CD4-positive, alpha-beta T cell treated with Interleukin-15 for 1 hour (primary cell): ENCODE data around the gene EFCAB11.

Experiments
- DNase-seq: peaks from one replicate; pipeline ENCODE4 v3.0.0-alpha.2; 2020

Gene EFCAB11

GRCh38 chr14:89861630-89862029, 92.9 kb downstream of the EFCAB11 start:
- no peak for DNase-seq

GRCh38 chr14:89858089-89858488, 96.4 kb downstream of the EFCAB11 start:
- DNase-seq, result no peak

- no peak for DNase-seq
These were observed 97.6 kb downstream of the EFCAB11 start for GRCh38 chr14:89856871-89857345.

GRCh38 chr14:89855961-89856656, 98.4 kb downstream of the EFCAB11 start:
- DNase-seq, result no peak

GRCh38 chr14:89853936-89854693, 100.4 kb downstream of the EFCAB11 start:
- DNase-seq, result no peak

GRCh38 chr14:89851106-89851505, 103.4 kb downstream of the EFCAB11 start:
- DNase-seq, result no peak

GRCh38 chr14:89849931-89850330, 104.6 kb downstream of the EFCAB11 start:
- no peak for DNase-seq

- no peak for DNase-seq
These were observed 106.4 kb downstream of the EFCAB11 start for GRCh38 chr14:89848165-89848564.

- no peak for DNase-seq
These were observed 109.2 kb downstream of the EFCAB11 start for GRCh38 chr14:89845346-89845745.

- DNase-seq, result no peak
These were observed 110.0 kb downstream of the EFCAB11 start for GRCh38 chr14:89844508-89844907.

- DNase-seq, result no peak
These were observed 111.7 kb downstream of the EFCAB11 start for GRCh38 chr14:89842837-89843236.

- DNase-seq, result no peak
These were observed 112.7 kb downstream of the EFCAB11 start for GRCh38 chr14:89841851-89842250.

- no peak for DNase-seq
These were observed 117.6 kb downstream of the EFCAB11 start for GRCh38 chr14:89836830-89837469.

- DNase-seq, result no peak
These were observed 120.9 kb downstream of the EFCAB11 start for GRCh38 chr14:89833661-89834060.

GRCh38 chr14:89833120-89833532, 121.4 kb downstream of the EFCAB11 start:
- no peak for DNase-seq

GRCh38 chr14:89828471-89829165, 125.9 kb downstream of the EFCAB11 start:
- DNase-seq, result no peak

GRCh38 chr14:89827265-89827664, 127.3 kb downstream of the EFCAB11 start:
- no peak for DNase-seq

GRCh38 chr14:89826596-89826995, 127.9 kb downstream of the EFCAB11 start:
- DNase-seq, result no peak

GRCh38 chr14:89823743-89824142, 130.8 kb downstream of the EFCAB11 start:
- DNase-seq, result no peak

GRCh38 chr14:89814126-89814525, 140.4 kb downstream of the EFCAB11 start:
- DNase-seq, result no peak

- DNase-seq, result no peak
These were observed 140.9 kb downstream of the EFCAB11 start for GRCh38 chr14:89813617-89814031.

- DNase-seq, result no peak
These were observed 142.5 kb downstream of the EFCAB11 start for GRCh38 chr14:89811954-89812575.

- no peak for DNase-seq
These were observed 144.4 kb downstream of the EFCAB11 start for GRCh38 chr14:89810101-89810500.
